PC-9 (cell line): Measurements from ENCODE around the gene PDZD4. TPM values are rescaled to one million over a fixed set of nuclear protein-coding genes. Genes with fewer than 3 reads are reported as not detected.

Experiments used
- BruUV-seq: library from RNA; stranded (reverse); fragments of 400-500 nt; replicated peaks from 2 replicates; lab custom pipeline; 2021; lab: Mats Ljungman, UMichigan
- CTCF ChIA-PET: fragments of 300-600 bp; sonication (Branson Sonifier 250); formaldehyde crosslinking; loops from one replicate; lab custom pipeline; 2022; ENCODE audit warnings: antibody characterized with exemption; lab: Charles Lee
- POLR2A ChIA-PET: fragments of 300-600 bp; sonication (Branson Sonifier 250); formaldehyde crosslinking; loops from one replicate; lab custom pipeline; 2022; ENCODE audit warnings: antibody characterized with exemption; ENCODE audit not compliant: unreplicated experiment; lab: Charles Lee
- DNase-seq, 2 experiments: peaks; one replicate each; pipeline versions ENCODE4 v3.0.0 to v3.0.0-alpha.2; 2015 to 2022; ENCODE audit warnings: mixed read lengths in 1 of 2
- H2AFZ ChIP-seq: fragments of 200-600 bp; sonication (generic); 2 replicates; pipeline ENCODE4 v1.8.1; 2017; ENCODE audit warnings: antibody characterized with exemption
- H3F3A ChIP-seq: fragments of 200-600 bp; sonication (generic); 2 replicates; pipeline ENCODE4 v1.8.1; 2017; ENCODE audit warnings: antibody characterized with exemption, mild to moderate bottlenecking, low read depth; ENCODE audit not compliant: insufficient read depth
- H3K27ac ChIP-seq: fragments of 200-600 bp; sonication (generic); 2 replicates; pipeline ENCODE4 v1.6.1; 2016; ENCODE audit warnings: mixed run types
- H3K27me3 ChIP-seq: fragments of 200-600 bp; sonication (generic); 2 replicates; pipeline ENCODE4 v1.6.1; 2016; ENCODE audit warnings: low read depth, mixed run types; ENCODE audit not compliant: insufficient read depth
- H3K36me3 ChIP-seq: fragments of 200-600 bp; sonication (generic); 2 replicates; pipeline ENCODE4 v1.6.1; 2016; ENCODE audit warnings: low read depth, mixed run types
- H3K4me1 ChIP-seq: fragments of 200-600 bp; sonication (generic); replicated peaks from 2 replicates; pipeline ENCODE4 v1.6.1; 2016; ENCODE audit warnings: mixed run types; ENCODE audit not compliant: insufficient read depth
- H3K4me2 ChIP-seq: fragments of 200-600 bp; sonication (generic); 2 replicates; pipeline ENCODE4 v1.6.1; 2017; ENCODE audit warnings: mixed run types
- H3K4me3 ChIP-seq: fragments of 200-600 bp; sonication (generic); 2 replicates; pipeline ENCODE4 v1.6.1; 2016; ENCODE audit warnings: mixed run types
- H3K79me2 ChIP-seq: fragments of 200-600 bp; sonication (generic); 2 replicates; pipeline ENCODE4 v1.6.1; 2017; ENCODE audit warnings: low read depth, mixed run types
- H3K9me2 ChIP-seq: fragments of 200-600 bp; sonication (generic); 2 replicates; pipeline ENCODE4 v1.8.1; 2017; ENCODE audit warnings: mild to moderate bottlenecking; ENCODE audit not compliant: insufficient read depth
- H3K9me3 ChIP-seq: fragments of 200-600 bp; sonication (generic); 2 replicates; pipeline ENCODE4 v1.8.1; 2016; ENCODE audit warnings: low read depth; ENCODE audit not compliant: insufficient read depth
- H4K20me1 ChIP-seq: fragments of 200-600 bp; sonication (generic); 2 replicates; pipeline ENCODE4 v1.8.1; 2017; ENCODE audit not compliant: insufficient read depth
- CTCF ChIP-seq: fragments of 200-600 bp; sonication (generic); conservative IDR thresholded peaks from 2 replicates; pipeline ENCODE4 v1.6.1; 2017; ENCODE audit warnings: mixed run types, antibody characterized with exemption, mild to moderate bottlenecking, moderate library complexity
- EZH2 ChIP-seq: fragments of 200-600 bp; sonication (generic); IDR thresholded peaks from 2 replicates; pipeline ENCODE4 v1.8.0; 2017; ENCODE audit warnings: antibody characterized with exemption, low read depth
- intact Hi-C: fragments of 100-400 bp; cut with micrococcal nuclease; formaldehyde crosslinking; loops from one replicate; pipeline ENCODE4 v1.10.0; 2022; ENCODE audit not compliant: unreplicated experiment
- total RNA-seq: library from RNA; stranded (reverse); gene quantifications from 2 replicates; pipeline ENCODE4 v1.2.3, GENCODE V29; 2021

Gene PDZD4
- total RNA-seq, 1 experiment from 2014 or later: 0.17 TPM

GRCh38 chrX:153794018-153794896 is 36.1 kb downstream of the PDZD4 start, which contains the start of the genes IDH3G and SSR4:
TSS of gene IDH3G (minus strand) at chrX:153794375. CDS start at chrX:153794326, 49 bp downstream.
TSS of gene SSR4 (plus strand) at chrX:153794668. CDS start at chrX:153794688, 20 bp downstream.
- H3K9me3 ChIP-seq: no peaks in the 10 kb centered on the region
- no TSS peak for BruUV-seq
- peak within 1 kb of the TSS; percentile 98 for H3K4me2 ChIP-seq
- POLR2A ChIA-PET: interaction anchor here (0.5 to 0.7 kb wide), 4 partner anchors 117 to 918 kb away, joined by 3 to 4 read pairs (median 4); no protein-coding TSS in a partner anchor
- peaks cover 3% of the 10 kb centered on the region; the same call in 1 of the 2 replicates for H3F3A ChIP-seq
- H3K4me1 ChIP-seq: peaks cover 15% of the 10 kb centered on the region; the same call in 1 of the 2 replicates
- peak within 1 kb of the TSS; percentile 93 for H3K4me3 ChIP-seq
- peak within 1 kb of the TSS; percentile 85 for H2AFZ ChIP-seq
- H4K20me1 ChIP-seq: no peaks in the 10 kb centered on the region
- intact Hi-C loops: loop anchor here (1.0 to 10.0 kb wide), 5 partner anchors 28 to 134 kb away; partner anchors contain the start of gene L1CAM
- H3K27me3 ChIP-seq: no peaks in the 10 kb centered on the region
- peak within 1 kb of the TSS; percentile 58 for H3K27ac ChIP-seq
- TF ChIP-seq CTCF (no peak; the same call in 1 of the 2 replicates), EZH2 (no peak)
- H3K79me2 ChIP-seq: peaks cover 46% of the 10 kb centered on the region
- H3K36me3 ChIP-seq: no peaks in the 10 kb centered on the region
- DNase-seq: peak; percentile 86 to 97
- CTCF ChIA-PET: interaction anchor here (1.1 kb wide), 1 partner anchor 85 kb away, joined by 3 read pairs; no protein-coding TSS in a partner anchor
- H3K9me2 ChIP-seq: no peaks in the 10 kb centered on the region

- Histone ChIP-seq H3K9me3 (no peaks in the 10 kb centered on the region), H3K4me2 (peak overlapping the region; percentile 91), H2AFZ (peak overlapping the region; percentile 80), H4K20me1 (no peaks in the 10 kb centered on the region), H3K4me1 (peaks cover 15% of the 10 kb centered on the region; the same call in 1 of the 2 replicates), H3K27me3 (no peaks in the 10 kb centered on the region), H3K9me2 (no peaks in the 10 kb centered on the region), H3K27ac (no peak overlapping the region), H3K79me2 (peaks cover 46% of the 10 kb centered on the region), H3F3A (no peaks in the 10 kb centered on the region), H3K36me3 (no peaks in the 10 kb centered on the region), H3K4me3 (peak overlapping the region; percentile 93)
- TF ChIP-seq EZH2 (no peak), CTCF (no peak)
- no peak for DNase-seq
- ChIA-PET POLR2A (interaction anchor here (0.6 to 0.7 kb wide), 2 partner anchors 40 to 133 kb away, joined by 4 read pairs; partner anchors contain the start of gene ARHGAP4), CTCF (interaction anchor here (1.1 kb wide), 1 partner anchor 84 kb away, joined by 3 read pairs; no protein-coding TSS in a partner anchor)
- intact Hi-C loops: loop anchor here (10.0 kb wide), 1 partner anchor 92 kb away; the partner anchor contains the start of gene L1CAM
- BruUV-seq: no TSS peak
These were observed 37.1 kb downstream of the PDZD4 start for GRCh38 chrX:153793291-153793690.

GRCh38 chrX:153792368-153792767 is 38.0 kb downstream of the PDZD4 start:
- Histone ChIP-seq H3K9me3 (no peaks in the 10 kb centered on the region), H3K79me2 (peaks cover 46% of the 10 kb centered on the region), H3K27ac (no peak overlapping the region), H4K20me1 (no peaks in the 10 kb centered on the region), H3K4me3 (no peak overlapping the region), H3K4me2 (no peak overlapping the region), H2AFZ (no peak overlapping the region), H3K9me2 (no peaks in the 10 kb centered on the region), H3K4me1 (peaks cover 15% of the 10 kb centered on the region; the same call in 1 of the 2 replicates), H3F3A (no peaks in the 10 kb centered on the region), H3K36me3 (no peaks in the 10 kb centered on the region), H3K27me3 (no peaks in the 10 kb centered on the region)
- no TSS peak for BruUV-seq
- POLR2A ChIA-PET: no interaction called here
- TF ChIP-seq CTCF (no peak), EZH2 (no peak)
- intact Hi-C loops: loop anchor here (10.0 kb wide), 1 partner anchor 92 kb away; the partner anchor contains the start of gene L1CAM
- DNase-seq: no peak
- CTCF ChIA-PET: no interaction called here
